HG03039 (cell line): ENCODE measurements around the gene MAGI2.
"Not testable (repeated sequence)": the region's sequence is repeated elsewhere in the genome, so short reads cannot be mapped to it uniquely, and the experiment has no call there.

Source experiments
- ATAC-seq: cut with Tn5 transposase; IDR thresholded peaks from one replicate; pipeline ENCODE4 v1.9.1; 2021; ENCODE audit warnings: mild to moderate bottlenecking, moderate library complexity; ENCODE audit not compliant: unreplicated experiment

Gene MAGI2

GRCh38 chr7:79071187-79071586 lies 382.3 kb downstream of the MAGI2 start:
- ATAC-seq: not testable (repeated sequence)

GRCh38 chr7:79064187-79064823 lies 389.2 kb downstream of the MAGI2 start:
- ATAC-seq: no peak

- ATAC-seq: no peak
Observed at GRCh38 chr7:79063019-79063698, 390.3 kb downstream of the MAGI2 start.

GRCh38 chr7:79060498-79060897 lies 393.0 kb downstream of the MAGI2 start:
- ATAC-seq: no peak

GRCh38 chr7:79055722-79056415 lies 397.6 kb downstream of the MAGI2 start:
- ATAC-seq: no peak

GRCh38 chr7:79051915-79052314 lies 401.6 kb downstream of the MAGI2 start:
- ATAC-seq: no peak

GRCh38 chr7:79050603-79051002 lies 402.9 kb downstream of the MAGI2 start:
- ATAC-seq: no peak

- no peak for ATAC-seq
Observed at GRCh38 chr7:79046061-79046460, 407.4 kb downstream of the MAGI2 start.

- no peak for ATAC-seq
Observed at GRCh38 chr7:79037001-79037400, 416.5 kb downstream of the MAGI2 start.

GRCh38 chr7:79036356-79036755 lies 417.1 kb downstream of the MAGI2 start:
- ATAC-seq: no peak

GRCh38 chr7:79035858-79036257 lies 417.6 kb downstream of the MAGI2 start:
- no peak for ATAC-seq

GRCh38 chr7:79034730-79035129 lies 418.7 kb downstream of the MAGI2 start:
- ATAC-seq: no peak

- ATAC-seq: not testable (repeated sequence)
Observed at GRCh38 chr7:79019711-79020110, 433.8 kb downstream of the MAGI2 start.

- ATAC-seq: no peak
Observed at GRCh38 chr7:79011921-79012320, 441.5 kb downstream of the MAGI2 start.

GRCh38 chr7:79009647-79010046 lies 443.8 kb downstream of the MAGI2 start:
- ATAC-seq: no peak

GRCh38 chr7:79008786-79009185 lies 444.7 kb downstream of the MAGI2 start:
- no peak for ATAC-seq

GRCh38 chr7:78996013-78996412 lies 457.5 kb downstream of the MAGI2 start:
- no peak for ATAC-seq

- ATAC-seq: no peak
Observed at GRCh38 chr7:78993341-78993740, 460.1 kb downstream of the MAGI2 start.

GRCh38 chr7:78985509-78985908 lies 468.0 kb downstream of the MAGI2 start:
- no peak for ATAC-seq

GRCh38 chr7:78983483-78983882 lies 470.0 kb downstream of the MAGI2 start:
- no peak for ATAC-seq

GRCh38 chr7:78970440-78970916 lies 483.0 kb downstream of the MAGI2 start:
- no peak for ATAC-seq

- no peak for ATAC-seq
Observed at GRCh38 chr7:78968951-78969350, 484.5 kb downstream of the MAGI2 start.
